NCI-H1694 treated with DMSO at 0.1 percent for 48 hours (cell line): ENCODE measurements around the gene PCF11.

Source experiments
- DNase-seq: peaks from one replicate; lab custom pipeline; 2025; lab: John Stamatoyannopoulos, UW

PCF11 gene

DNA sequence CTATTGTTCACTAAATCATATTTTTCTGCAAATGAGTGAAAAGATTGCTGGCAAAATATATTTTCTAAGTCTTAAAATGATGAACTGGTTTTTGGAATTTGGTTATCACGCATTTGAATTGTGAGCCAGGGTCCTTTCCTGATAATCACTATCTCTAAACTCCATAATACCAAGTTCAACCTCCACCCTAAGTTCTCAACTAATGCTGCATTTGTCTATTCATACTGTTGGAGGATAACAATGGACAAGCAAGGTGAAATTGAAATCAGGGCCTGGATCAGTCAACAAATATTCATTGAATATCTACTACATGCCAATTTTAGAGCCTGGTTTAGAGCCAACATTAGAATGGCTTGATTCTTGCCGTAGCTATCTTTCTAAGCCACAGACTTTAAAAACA is 4.7 kb upstream of the PCF11 start:
- no peak for DNase-seq

DNA sequence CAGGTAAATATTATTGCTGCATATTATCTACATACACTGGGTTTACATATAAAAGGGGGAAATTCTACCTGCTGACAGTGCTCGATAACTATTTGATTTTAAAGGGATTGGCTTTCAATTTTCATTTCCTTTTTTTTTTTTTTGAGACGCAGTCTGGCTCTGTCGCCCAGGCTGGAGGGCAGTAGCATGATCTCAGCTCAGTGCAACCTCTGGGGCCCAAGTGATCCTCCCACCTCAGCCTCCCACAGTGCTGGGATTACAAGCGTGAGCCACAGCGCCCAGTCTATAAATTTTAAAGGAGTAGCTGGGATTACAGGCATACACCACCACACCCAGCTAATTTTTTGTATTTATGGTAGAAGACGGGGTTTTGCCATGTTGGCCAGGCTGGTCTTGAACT is 3.2 kb upstream of the PCF11 start:
- no peak for DNase-seq

DNA sequence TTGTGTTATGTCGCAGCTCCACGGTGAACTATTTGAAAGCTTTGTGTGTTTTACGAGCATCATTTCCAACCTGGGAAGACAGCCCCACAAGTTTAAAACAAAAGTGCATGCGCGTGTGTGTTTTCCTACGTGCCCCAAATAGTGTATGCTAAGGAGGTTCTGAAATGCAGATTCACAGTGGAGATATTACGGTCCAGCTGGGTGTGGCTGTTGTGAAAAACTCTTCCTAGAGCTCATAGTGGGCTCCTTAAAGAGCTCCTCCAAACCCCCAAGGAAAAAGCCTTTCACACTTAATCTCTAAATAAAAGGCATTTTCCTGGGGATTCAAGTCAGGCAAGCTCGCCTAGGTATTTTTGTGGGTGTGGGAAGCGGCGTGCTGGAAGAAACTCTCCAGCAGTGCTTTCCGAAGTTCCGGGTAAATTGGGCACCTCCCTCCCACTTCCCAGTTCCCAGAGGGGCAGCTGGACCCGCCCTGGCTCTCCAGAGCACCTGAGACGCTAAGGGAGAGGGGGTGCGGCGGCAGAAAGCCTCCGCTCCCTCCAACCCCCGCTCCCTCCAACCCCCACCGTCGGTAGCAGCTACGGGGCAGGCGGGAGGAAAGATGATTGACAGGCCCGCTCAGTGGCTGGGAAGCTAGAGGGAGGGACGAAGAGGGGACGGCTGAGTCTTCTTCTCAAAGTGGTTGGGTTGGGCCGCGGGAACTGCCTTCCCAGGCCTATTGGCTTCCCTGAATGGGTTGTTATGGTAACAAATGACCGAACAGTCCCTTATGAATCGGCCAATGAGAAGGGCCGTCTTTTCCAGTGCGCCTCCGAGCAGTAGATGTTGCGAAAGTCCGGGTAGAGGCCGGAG is 561 bp upstream of the PCF11 start:
- DNase-seq = peak; percentile 98

DNA sequence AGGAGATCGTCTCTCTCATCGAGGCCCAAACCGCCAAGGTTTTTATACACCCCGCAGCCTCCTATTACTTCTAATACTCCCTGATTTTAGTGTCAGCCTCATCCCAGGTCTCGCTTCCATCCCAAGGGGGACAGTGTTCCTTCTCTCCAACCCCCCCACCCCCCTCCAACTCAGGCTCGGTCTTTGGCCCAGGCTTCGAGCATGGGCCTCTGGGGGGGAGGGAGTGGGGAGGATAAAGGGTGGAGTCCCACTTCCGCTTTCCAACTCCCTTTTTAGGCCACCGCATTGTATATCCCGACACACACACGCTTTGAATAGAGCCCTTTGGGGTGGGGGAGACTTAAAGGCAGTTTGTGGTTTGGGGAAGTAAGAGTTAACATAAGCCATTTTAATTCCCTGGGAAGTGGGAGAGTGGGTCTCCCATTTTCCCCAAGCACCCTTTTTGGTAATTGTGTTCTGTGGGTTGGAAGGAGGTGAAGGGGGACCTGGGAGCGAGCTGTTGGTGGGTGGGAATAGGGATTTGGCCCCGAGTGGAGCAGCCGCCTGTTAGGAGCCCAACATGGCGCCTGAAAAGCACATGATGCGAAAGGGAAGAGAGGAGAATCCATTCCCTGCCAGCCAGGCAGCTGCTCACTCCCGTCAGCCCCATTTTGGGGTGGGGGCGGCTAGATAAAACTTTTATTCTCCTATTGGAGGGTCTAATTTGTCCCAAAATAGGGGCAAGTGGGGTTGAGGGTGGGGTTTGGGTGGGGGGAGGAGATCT is 844 bp downstream of the PCF11 start:
- DNase-seq = peak; percentile 23

DNA sequence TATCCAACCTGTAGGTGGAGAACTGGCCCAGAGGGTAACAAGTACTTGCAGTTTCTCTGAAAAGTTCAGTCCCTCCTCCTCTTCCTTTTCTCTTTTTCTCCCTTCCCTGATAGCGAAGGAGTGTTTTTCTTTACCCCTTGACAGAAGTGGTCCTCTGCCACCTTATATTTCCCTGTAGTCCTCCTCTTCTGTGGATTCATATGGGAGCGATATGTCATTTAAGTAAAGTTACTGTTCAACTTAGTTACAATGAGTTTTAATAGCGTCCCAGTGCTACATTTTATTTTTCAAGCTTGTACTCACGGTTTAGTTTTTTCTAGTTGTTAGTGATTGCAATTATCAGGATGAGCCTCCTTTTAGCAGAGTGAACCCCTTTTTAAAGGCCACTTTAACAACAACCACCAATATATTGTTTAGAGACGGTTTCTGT is 1.4 kb downstream of the PCF11 start:
- DNase-seq = no peak

DNA sequence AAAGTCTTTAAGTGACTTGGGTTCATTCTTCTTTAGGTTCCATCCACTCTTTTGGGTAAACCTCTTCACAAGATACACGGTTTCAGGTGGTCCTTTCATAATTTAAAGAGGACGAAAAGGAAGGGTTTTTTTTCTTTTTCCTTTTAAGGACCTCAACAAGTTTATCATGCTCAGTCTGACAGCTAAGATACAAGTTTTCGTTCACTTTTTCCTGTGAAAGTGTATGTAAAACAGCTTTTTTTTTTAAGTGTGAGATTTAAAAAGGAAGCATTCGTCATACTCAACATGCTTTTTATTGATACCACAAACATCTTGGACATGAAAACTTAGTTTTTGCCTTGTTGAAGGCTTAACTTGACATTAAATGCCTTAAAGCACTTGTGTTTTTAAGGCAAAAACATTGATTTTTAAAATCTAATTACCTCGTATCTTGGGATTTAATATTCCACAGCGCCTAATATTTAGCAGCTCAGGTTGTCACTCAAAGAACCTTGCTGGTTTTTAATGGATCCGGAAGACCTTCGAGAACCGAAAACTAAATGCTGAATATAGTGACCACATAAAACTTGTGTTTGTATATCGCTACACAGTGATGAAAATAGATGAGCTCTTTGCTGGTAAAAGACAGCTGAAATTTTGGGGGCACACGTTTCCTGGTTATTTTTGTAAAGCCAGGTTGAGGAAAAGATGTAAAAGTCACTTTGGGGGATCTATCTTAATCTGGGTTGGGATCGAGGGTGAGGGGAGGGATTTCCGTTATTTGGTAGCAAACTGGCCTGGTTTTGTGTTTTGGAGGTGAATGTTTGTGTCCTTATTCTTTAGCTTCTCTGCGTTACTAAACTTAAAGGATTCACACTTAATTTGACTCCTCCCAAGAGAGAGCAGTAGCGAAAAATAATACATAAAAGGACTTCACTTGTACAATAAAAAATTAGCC is 2.3 kb downstream of the PCF11 start:
- DNase-seq = no peak

DNA sequence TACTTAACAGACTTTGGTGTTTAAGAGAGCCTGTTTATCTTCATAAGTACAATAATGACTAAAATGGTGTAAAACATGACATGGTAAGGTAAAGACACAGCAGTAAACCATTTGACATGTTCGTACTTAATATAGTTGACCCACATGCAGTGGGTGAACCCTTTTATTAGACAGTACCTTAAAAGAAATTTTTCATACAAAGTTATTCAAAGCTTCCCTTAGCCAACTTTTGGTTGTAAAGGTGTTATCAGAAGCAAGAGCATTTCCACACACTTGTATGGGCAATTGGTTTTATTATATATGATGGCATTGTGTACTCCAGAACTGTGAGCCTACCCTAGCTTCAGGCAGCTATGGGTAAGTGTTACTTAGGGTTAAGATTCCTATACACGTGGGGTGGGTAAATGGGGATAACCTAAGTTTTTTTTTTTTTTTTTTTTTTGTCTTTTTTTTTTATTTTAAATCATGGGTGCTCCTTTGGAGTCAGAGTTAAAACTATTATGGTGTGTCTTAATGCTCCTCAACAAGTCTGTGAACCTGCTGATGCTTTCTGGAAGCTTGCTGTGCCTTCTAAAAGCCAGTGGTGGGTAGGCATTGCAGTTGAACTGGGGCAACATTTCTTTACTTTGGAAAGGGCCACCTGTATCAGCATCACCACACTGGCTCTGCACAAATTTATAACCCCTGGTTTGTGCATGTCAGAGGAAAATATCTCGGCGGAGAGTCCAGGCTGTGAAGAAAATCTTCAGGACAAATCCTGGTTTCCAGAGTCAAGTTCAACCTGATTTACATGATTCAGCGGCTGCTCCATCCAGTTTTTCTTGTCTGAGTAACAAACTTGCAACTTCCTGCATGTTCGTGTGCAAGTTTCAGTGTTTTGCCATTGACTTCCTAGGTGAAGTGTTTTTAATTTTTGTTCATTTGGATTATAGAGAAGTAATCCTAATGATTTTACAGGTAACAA is 3.3 kb downstream of the PCF11 start:
- no peak for DNase-seq

DNA sequence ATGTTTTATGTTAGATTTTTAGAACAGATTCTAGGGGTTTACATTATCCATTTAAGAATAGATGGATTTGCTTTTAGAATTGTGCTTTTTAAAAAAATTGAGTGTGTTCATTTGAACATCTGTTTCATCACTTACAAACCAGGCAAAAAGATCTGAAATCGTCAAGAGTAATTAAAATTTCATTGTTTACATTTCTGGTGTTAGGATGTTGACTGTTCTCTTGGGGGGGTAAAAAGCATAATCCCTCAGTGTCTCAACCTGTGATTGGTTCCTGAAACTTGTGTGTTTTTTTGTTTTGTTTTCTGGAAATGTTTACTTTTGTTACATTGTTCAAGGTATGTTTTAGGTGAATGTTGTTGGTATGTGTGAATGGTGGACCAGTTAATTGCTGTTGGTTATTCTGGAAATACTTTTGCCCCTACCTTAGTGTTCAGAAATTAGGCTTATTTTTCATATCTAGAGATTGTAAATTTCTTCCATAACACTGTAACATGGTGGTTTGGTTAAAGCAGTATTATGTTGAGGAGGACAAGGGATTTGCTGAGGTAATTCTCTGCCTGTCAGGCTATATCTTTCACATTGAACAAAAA is 4.8 kb downstream of the PCF11 start:
- DNase-seq = no peak

DNA sequence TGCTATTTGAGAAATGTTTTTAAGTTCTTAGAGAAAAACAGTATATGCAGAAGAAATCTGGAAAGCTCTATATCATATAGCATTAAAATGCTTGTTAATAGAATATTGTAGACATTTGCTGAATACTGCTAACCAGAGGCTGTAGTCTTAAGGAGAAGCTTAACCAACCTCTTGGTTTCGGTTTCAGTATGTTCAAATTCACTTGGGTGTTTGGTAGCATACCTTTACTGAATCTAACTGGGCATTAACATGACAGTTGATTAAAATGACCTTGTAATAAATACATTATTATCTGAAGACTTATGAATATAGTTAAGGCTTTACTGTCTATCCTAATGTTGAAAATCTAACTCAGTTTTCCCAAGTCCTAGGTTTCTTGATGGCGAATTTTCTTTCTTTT is 5.4 kb downstream of the PCF11 start:
- no peak for DNase-seq

DNA sequence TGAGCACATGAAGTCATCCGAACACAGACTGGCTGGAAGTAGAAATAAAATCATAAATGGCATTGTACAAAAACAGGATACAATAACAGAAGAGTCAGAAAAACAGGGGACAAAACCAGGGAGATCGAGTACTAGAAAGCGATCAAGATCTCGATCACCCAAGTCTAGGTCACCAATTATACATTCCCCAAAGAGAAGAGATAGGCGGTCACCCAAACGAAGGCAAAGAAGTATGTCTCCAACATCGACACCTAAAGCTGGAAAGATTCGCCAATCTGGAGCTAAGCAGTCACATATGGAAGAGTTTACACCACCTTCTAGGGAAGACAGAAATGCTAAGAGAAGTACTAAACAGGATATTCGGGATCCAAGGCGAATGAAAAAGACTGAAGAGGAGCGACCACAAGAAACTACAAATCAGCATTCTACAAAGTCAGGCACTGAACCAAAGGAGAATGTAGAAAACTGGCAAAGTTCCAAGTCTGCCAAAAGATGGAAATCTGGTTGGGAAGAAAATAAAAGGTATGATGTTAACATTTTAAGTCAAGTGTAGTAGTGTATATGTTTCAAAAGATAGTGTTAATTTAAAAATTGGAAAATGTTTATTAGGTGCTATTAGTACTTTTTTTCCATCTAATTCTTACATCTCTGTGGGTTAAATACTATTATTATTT is 9.4 kb downstream of the PCF11 start:
- DNase-seq = no peak

DNA sequence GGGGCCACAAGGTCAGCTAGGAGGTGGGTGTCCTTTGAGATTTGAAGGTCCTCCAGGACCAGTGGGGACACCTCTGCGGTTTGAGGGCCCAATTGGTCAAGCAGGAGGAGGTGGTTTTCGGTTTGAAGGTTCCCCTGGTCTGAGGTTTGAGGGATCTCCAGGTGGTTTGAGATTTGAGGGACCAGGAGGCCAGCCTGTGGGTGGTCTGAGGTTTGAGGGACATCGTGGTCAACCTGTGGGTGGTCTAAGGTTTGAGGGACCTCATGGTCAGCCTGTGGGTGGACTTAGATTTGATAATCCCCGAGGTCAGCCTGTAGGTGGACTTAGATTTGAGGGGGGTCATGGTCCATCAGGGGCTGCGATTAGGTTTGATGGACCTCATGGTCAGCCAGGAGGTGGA is 11.8 kb downstream of the PCF11 start:
- no peak for DNase-seq

DNA sequence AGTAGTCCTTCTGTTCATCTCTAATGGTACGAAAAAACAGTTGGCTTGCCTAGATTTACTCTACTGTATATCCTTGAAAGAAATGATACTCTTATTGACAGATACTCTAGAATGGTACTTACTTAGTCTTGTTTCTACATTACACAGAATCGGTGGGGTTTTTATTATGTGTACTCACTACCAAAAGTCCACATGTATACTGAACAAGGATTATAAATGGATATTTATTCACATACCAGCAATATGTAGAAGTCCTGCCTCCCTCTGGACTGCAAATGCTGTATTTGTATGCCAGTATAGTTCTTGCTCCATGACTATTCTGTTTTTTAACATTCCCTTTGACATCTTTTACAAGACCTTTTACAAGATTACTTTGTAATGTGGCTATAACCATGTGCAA is 13.9 kb downstream of the PCF11 start:
- no peak for DNase-seq

DNA sequence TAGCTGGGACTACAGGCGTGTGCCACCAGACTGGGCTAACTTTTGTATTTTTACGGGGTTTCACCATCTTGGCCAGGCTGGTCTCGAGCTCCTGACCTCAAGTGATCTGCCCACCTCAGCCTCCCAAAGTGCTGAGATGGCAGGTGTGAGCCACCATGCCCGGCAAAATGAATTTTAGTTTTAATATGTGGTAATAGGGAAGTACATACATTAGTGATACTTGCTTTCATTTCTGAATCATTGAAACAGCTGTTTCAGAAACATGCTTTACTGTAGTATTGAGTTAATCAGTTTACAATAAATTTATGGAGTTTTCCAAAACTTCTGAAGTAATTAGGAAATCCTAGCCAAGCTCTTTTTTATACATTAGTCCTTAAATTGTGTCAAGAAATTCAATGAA is 15.6 kb downstream of the PCF11 start:
- DNase-seq = no peak

DNA sequence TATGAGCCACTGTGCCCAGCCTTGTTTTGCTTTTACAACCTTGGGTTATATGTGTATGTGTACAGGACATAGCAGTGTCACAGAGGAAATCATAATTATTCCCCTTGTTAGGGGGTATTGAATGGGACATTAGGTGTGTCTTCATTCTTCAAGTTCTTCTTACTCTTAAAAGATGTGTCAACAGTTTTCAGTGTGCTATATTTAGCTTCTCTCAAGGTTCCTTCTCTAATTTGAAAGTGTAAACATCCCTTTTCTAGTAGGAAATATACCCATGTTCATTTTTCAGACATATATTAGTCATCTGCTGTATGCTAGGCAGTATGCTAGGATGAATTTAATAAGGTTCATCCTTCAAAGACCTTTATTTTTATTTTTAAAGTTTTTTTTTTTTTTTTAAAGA is 17.1 kb downstream of the PCF11 start:
- no peak for DNase-seq

DNA sequence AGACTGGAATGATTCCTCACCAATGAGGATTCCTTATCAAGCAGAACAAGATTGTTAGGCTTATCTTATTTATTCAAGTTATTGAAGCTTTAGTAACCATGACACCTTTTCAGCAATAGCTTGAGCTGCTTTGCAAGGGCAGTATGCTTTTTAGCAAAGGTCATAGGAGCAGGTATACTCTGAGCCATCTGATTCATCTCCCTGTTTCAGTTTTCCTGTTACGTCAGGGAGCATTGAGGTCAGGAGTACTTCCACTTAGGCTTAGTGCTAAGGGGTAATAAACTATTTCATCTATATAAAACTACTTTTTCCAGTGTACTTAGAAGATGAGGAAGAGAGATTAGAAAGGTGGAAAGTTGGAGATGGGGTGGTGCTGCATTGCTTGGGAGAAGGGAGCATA is 18.9 kb downstream of the PCF11 start:
- no peak for DNase-seq

DNA sequence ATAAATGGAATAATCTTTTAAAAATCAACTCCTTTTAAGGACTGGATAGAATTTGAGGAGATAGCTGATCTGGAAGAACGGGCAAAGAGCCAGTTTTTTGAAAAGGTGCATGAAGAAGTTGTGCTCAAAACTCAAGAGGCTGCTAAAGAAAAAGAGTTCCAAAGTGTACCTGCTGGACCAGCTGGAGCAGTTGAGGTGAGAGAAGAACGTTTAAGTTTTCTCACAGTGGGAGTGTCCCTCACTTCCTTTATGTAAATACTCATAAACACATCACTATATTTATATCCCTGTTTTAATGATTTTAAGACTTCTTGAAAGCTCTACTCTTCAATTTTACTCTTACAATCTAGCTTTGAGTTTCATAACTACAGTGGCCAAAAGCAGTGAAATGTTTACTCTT is 24.9 kb downstream of the PCF11 start:
- DNase-seq = no peak

DNA sequence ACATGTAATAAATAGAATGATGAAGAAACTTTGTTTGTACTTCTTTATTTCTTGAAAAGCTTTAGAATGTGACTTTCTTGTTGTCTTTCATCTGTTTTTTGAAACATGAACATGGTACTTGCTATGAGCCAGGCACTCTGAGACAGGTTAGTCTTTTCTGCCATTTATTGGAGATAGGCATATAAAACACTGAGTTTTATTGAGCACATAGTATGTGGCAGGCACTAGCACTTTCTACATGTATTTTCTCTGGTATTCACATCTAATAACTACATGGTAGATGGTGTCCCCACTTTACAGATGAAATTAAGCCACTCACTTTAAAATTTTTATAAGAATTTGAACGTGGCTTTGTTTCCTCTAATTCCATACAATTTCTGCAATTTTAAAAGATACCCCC is 28.8 kb downstream of the PCF11 start:
- DNase-seq = no peak

DNA sequence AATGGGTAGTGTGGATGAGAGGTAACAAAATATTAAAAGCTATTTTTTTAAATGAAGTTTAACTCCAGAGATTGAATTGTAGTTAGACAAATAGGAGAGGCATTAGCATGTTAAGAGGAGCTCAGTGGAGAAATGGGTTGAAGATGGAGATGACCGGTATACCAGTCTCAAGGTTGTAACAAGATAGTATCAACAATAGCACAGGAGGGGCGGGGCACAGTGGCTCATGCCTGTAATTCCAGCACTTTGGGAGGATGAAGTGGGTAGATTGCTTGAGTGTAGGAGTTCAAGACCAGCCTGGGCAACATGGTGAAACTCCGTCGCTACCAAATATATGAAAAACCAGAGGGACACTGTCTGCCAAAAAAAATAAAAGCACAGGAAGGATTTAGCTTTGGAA is 30.5 kb downstream of the PCF11 start:
- DNase-seq = no peak

DNA sequence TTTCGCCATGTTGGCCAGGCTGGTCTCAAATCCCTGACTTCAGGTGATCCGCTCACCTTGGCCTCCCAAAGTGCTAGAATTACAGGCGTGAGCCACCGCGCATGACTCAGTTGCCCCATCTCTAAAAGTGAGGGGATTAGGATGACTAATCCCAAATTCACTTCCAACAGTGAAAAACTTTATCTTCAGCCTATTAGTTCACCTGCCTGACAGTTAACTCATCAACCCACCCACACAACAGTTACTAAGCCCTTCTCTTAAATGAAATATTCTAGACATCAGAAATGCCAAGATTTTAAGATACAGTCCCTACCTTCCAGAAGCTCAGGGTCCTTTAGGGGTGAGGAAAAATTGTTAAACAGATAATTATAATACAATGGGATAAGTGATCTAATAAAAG is 34.6 kb downstream of the PCF11 start:
- no peak for DNase-seq

DNA sequence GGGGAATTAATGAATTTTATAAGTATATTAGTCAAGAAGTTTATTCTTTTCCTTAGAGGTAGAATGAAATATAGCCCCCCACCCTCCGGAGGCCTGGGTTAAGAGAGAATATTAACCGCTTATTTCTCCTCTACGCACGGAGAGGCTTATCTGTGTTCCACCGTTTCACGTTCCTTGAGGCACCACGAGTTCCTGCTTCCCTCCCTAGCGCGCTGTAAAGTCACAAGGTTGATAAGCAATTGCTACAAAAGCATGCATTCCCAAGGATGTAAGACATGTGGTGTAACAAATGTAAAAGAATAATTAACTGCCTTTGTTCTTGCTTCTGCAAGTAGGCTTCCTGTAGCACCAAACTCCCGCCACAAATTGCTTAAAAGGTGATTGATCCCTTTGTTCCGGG is 35.1 kb downstream of the PCF11 start:
- no peak for DNase-seq
